ENCODE measurements around the gene NSMCE4A. TPM values are rescaled to one million over a fixed set of nuclear protein-coding genes. Genes with fewer than 3 reads are reported as not detected.
A peak's percentile ranks its signal among the peaks of the same experiment; 100 is the strongest.
"Not testable (repeated sequence)": the region's sequence is repeated elsewhere in the genome, so short reads cannot be mapped to it uniquely, and the experiment has no call there.

Gene NSMCE4A
- total RNA-seq, 1 experiment from 2014 or later, result 73.2 TPM

- DNase-seq (ENCODE audit: low spot score), result no peak
These were observed 13.6 kb upstream of the NSMCE4A start, which contains the start of gene TACC2 for GRCh38 chr10:121988361-121989324. TSS of gene TACC2 (plus strand) at chr10:121989163. CDS start at chr10:122021982, 32,819 bp downstream.

GRCh38 chr10:121984463-121984862, 9.4 kb upstream of the NSMCE4A start:
- no peak for DNase-seq (ENCODE audit: low spot score)

GRCh38 chr10:121983852-121984251, 8.8 kb upstream of the NSMCE4A start:
- no peak for DNase-seq (ENCODE audit: low spot score)

- DNase-seq (ENCODE audit: low spot score), result no peak
These were observed 6.3 kb upstream of the NSMCE4A start for GRCh38 chr10:121981346-121981745.

- DNase-seq (ENCODE audit: low spot score), result no peak
These were observed 3.5 kb upstream of the NSMCE4A start for GRCh38 chr10:121978511-121978910.

- DNase-seq (ENCODE audit: low spot score), result no peak
These were observed 1.6 kb upstream of the NSMCE4A start for GRCh38 chr10:121976607-121977006.

GRCh38 chr10:121975295-121976086, 474 bp upstream of the NSMCE4A start:
- no peak for DNase-seq (ENCODE audit: low spot score)

GRCh38 chr10:121974019-121974534, 940 bp downstream of the NSMCE4A start:
- DNase-seq (ENCODE audit: low spot score), result no peak

- not testable (repeated sequence) for DNase-seq (ENCODE audit: low spot score)
These were observed 5.9 kb downstream of the NSMCE4A start for GRCh38 chr10:121969086-121969485.

- DNase-seq (ENCODE audit: low spot score), result no peak
These were observed 9.0 kb downstream of the NSMCE4A start for GRCh38 chr10:121965996-121966395.

- DNase-seq (ENCODE audit: low spot score), result no peak
These were observed 13.6 kb downstream of the NSMCE4A start for GRCh38 chr10:121961456-121961855.

- no peak for DNase-seq (ENCODE audit: low spot score)
These were observed 15.3 kb downstream of the NSMCE4A start for GRCh38 chr10:121959671-121960070.

- no peak for DNase-seq (ENCODE audit: low spot score)
These were observed 18.6 kb downstream of the NSMCE4A start for GRCh38 chr10:121956111-121957061.

GRCh38 chr10:121952226-121952625, 22.8 kb downstream of the NSMCE4A start:
- DNase-seq (ENCODE audit: low spot score), result no peak

- DNase-seq (ENCODE audit: low spot score), result no peak
These were observed 25.6 kb downstream of the NSMCE4A start for GRCh38 chr10:121949451-121949850.

GRCh38 chr10:121949049-121949448, 26.0 kb downstream of the NSMCE4A start:
- no peak for DNase-seq (ENCODE audit: low spot score)

GRCh38 chr10:121947343-121948330, 27.4 kb downstream of the NSMCE4A start:
- DNase-seq (ENCODE audit: low spot score), result peak; percentile 12

GRCh38 chr10:121942749-121943416, 32.1 kb downstream of the NSMCE4A start:
- DNase-seq (ENCODE audit: low spot score), result peak; percentile 19

GRCh38 chr10:121941532-121941931, 33.5 kb downstream of the NSMCE4A start:
- no peak for DNase-seq (ENCODE audit: low spot score)
